H1 (cell line): Measurements from ENCODE around the gene NCL. TPM values are rescaled to one million over a fixed set of nuclear protein-coding genes. Genes with fewer than 3 reads are reported as not detected.

Experiments
- ATF2 ChIP-seq: IDR thresholded peaks from 2 replicates; pipeline ENCODE4 v1.6.1; 2012; ENCODE audit warnings: low read length, inconsistent platforms
- CHD7 ChIP-seq: fragments of 300-600 bp; sonication (generic); IDR thresholded peaks from 2 replicates; pipeline ENCODE4 v1.7.1; 2012; ENCODE audit warnings: low read length, moderate library complexity, mild to moderate bottlenecking, inconsistent platforms; ENCODE audit not compliant: insufficient replicate concordance
- E2F6 ChIP-seq: IDR thresholded peaks from 2 replicates; pipeline ENCODE4 v1.6.1; 2012; ENCODE audit warnings: inconsistent platforms
- GABPA ChIP-seq: IDR thresholded peaks from 2 replicates; pipeline ENCODE4 v1.6.1; 2011; ENCODE audit warnings: mild to moderate bottlenecking, low read length, moderate library complexity, borderline replicate concordance; ENCODE audit not compliant: insufficient read depth
- HDAC2 ChIP-seq, 2 experiments: fragments of 300-600 bp in 1 of 2; sonication (generic) in 1 of 2; IDR thresholded peaks; 2 replicates each; pipeline ENCODE4 v1.6.1; 2011 to 2012; ENCODE audit warnings: low read depth in 2 of 2, low read length in 2 of 2, mild to moderate bottlenecking in 2 of 2, moderate library complexity in 2 of 2, borderline replicate concordance in 1 of 2, inconsistent platforms in 1 of 2
- RAD21 ChIP-seq, 2 experiments: IDR thresholded peaks in 1 of 2; conservative IDR thresholded peaks in 1 of 2; 2 replicates each; pipeline ENCODE4 v1.6.1; 2011; ENCODE audit warnings: low read depth in 2 of 2, low read length in 2 of 2, improper control_type of control experiment in 1 of 2, inconsistent platforms in 1 of 2, mild to moderate bottlenecking in 1 of 2, moderate library complexity in 1 of 2
- TBP ChIP-seq: IDR thresholded peaks from 2 replicates; pipeline ENCODE4 v1.6.1; 2011; ENCODE audit warnings: low read depth, low read length, improper control_type of control experiment
- ZNF274 ChIP-seq: IDR thresholded peaks from 2 replicates; pipeline ENCODE4 v1.7.0; 2012; ENCODE audit warnings: low read length, borderline replicate concordance; ENCODE audit errors: extremely low read depth
- polyA plus RNA-seq, 7 experiments: library from polyadenylated mRNA; depleted of rRNA in 3 of 7; stranded (reverse) in 5 of 7; unstranded in 2 of 7; fragments of >200 nt in 5 of 7; fragments of 200-250 nt in 2 of 7; gene quantifications; 1 replicate in 5 of 7; 2 replicates in 1 of 7; 4 replicates in 1 of 7; pipeline versions ENCODE4 v1.2.1 to v1.2.3, GENCODE V29; 2011 to 2013; ENCODE audit warnings: missing spikeins in 2 of 7, mixed read lengths in 2 of 7
- total RNA-seq: library from RNA; stranded (reverse); fragmentation: NEBNext Ultra II Directional; extraction: Animal tissue kit (Norgen Biotek cat#: 25700); gene quantifications from 2 replicates; pipeline ENCODE4 v1.2.1, GENCODE V29; 2021

NCL gene
- total and polyA plus RNA-seq, 2 of the 8 experiments (the other 6 are each of a cell fraction or from before 2014, with no cell fraction given): 61.2 to 1,478 TPM

GRCh38 chr2:231479455-231479854, 15.2 kb upstream of the NCL start (continued):
- TF ChIP-seq CHD7 (no peak), GABPA (no peak), E2F6 (no peak), RAD21 (IDR thresholded peaks at IDR 0.05 in 1 of 2, conservative IDR thresholded peaks at IDR 0.05 in 1 of 2; ENCODE audit: low read depth in 2 of 2, low read length in 2 of 2) (no peak), ATF2 (no peak), TBP (no peak), ZNF274 (no peak), HDAC2 (IDR thresholded peaks at IDR 0.05; ENCODE audit: borderline replicate concordance in 1 of 2, low read depth in 2 of 2, low read length in 2 of 2) (no peak)
